OCI-LY3 (cell line): Measurements from ENCODE around the gene SRPK2.

Experiments
- CTCF ChIP-seq: fragments of 200-600, 300-600 bp; sonication (generic); IDR thresholded peaks from 2 replicates; pipeline ENCODE4 v1.5.1; 2014; ENCODE audit warnings: antibody characterized with exemption, low read length, low read depth
- EZH2phosphoT487 ChIP-seq: fragments of 200-600 bp; shearing (Covaris generic); IDR thresholded peaks from 2 replicates; pipeline ENCODE4 v1.6.1; 2018; ENCODE audit warnings: antibody characterized with exemption, mixed run types, low read depth

DNA sequence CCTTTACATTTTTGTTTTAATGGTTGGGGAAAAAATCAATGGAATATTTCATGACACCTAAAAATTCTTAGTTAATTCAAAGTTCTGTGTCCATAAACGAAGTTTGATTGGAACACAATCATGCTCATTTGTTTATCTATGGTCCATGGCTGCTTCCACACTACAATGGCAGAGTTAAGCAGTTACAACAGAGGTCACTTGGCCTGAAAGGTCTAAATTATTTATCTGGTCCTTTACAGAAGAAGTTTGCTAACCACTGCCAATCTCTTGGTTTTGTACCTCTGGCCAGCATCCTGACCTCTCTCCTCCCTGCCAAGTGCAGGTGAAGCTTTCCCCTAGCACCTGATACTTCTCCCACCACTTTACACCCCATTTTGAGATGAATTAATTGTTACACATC, 61.5 kb downstream of the SRPK2 start:
- no peak for TF ChIP-seq CTCF
- TF ChIP-seq EZH2phosphoT487 = no peak
